Measurements from ENCODE around the gene HIVEP3. TPM values are rescaled to one million over a fixed set of nuclear protein-coding genes. Genes with fewer than 3 reads are reported as not detected.

HIVEP3 gene
- polyA plus RNA-seq, 1 donor (not counting 4 experiments of a cell fraction or from before 2014, with no cell fraction given): 1.1 TPM

DNA sequence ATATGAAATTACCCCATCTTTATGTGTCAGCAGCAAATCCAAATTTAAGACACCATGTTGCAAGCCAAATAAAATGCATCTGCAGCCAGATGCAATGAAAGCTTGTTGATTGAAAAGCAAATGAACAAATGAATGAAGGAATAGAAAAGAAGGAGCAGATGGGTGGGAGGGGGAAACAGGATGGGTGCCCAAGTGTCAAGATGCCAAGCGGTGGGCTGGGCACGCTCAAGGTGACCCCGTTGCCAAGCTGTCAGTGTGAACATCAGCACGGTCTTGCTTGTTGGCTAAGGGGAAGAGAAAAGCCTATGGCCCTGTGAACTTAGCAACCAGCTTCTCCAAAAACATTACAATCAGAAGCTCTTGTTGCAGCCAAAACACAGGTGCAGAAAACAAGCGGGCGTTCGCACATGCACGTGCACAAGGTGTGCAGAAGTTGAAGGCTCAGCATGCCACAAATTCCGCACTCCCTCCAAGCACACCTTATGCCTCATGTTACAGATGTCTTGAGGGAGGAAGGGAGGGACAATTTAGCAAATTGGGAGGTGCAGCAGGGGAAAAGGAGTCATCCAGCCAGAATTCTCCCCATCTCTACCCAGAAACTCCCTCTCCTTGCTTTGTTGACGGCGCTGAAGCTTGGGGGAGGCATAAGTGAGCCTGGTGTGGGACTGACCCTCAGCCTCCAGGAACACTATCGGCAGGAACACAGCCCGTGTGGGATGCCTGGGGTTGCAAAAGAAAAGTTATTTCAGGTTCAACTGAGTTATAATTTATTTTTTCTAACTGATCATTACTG lies 62.4 kb downstream of the HIVEP3 start:
- no peaks in the 10 kb centered on the region for H3K36me3 ChIP-seq (ENCODE audit: control insufficient read depth in 2 of 2, extremely low read depth in 1 of 2, insufficient read depth in 2 of 2, low read length in 2 of 2)
- peaks cover 29% of the 10 kb centered on the region for H3K4me1 ChIP-seq (ENCODE audit: control insufficient read depth, extremely low read depth, insufficient read depth, low read length)
- FAIRE-seq (peak; percentile 64), DNase-seq (ENCODE audit: low read depth, low spot score) (no peak)
- no peak overlapping the region for H3K4me3 ChIP-seq (ENCODE audit: control insufficient read depth in 2 of 3, extremely low read depth in 1 of 3, insufficient read depth in 2 of 3, low read depth in 1 of 3, low read length in 3 of 3)
- no peak overlapping the region for H2AFZ ChIP-seq (ENCODE audit: control insufficient read depth, low read length)
- H3K4me2 ChIP-seq (ENCODE audit: control insufficient read depth, extremely low read depth, insufficient read depth, low read depth, low read length): no peak overlapping the region
- H3K27me3 ChIP-seq (ENCODE audit: control insufficient read depth, extremely low read depth, insufficient read depth, low read length): no peaks in the 10 kb centered on the region
- no peaks in the 10 kb centered on the region for H3K9me1 ChIP-seq (ENCODE audit: control insufficient read depth, extremely low read depth, insufficient read depth, low read length)
- no peaks in the 10 kb centered on the region for H4K20me1 ChIP-seq (ENCODE audit: control insufficient read depth, extremely low read depth, insufficient read depth, low read length)
- no peak overlapping the region for H3K27ac ChIP-seq (ENCODE audit: control insufficient read depth, insufficient read depth, low read length)
- no peaks in the 10 kb centered on the region for H3K9me3 ChIP-seq (ENCODE audit: control insufficient read depth, low read depth, low read length)
- dilution Hi-C loops (cut with MboI; ENCODE audit: extremely low pct_ligation_motif_present, low sequenced_read_pairs): no loop called here
- no peak overlapping the region for H3K9ac ChIP-seq (ENCODE audit: control insufficient read depth, extremely low read depth, insufficient read depth, low read length)
- H3K79me2 ChIP-seq (ENCODE audit: control insufficient read depth, insufficient read depth, low read length): no peaks in the 10 kb centered on the region
- TF ChIP-seq CTCF (optimal IDR thresholded peaks at IDR 0.05 in 1 of 3, IDR thresholded peaks at IDR 0.05 in 1 of 3, conservative IDR thresholded peaks at IDR 0.05 in 1 of 3; ENCODE audit: extremely low read depth in 1 of 3, insufficient read depth in 2 of 3, low read length in 3 of 3): no peak
- no peak for TF ChIP-seq EZH2 (IDR thresholded peaks at IDR 0.05; ENCODE audit: low read length)

- H3K9me3 ChIP-seq (ENCODE audit: control insufficient read depth, low read depth, low read length): no peaks in the 10 kb centered on the region
- peaks cover 25% of the 10 kb centered on the region for H3K4me1 ChIP-seq (ENCODE audit: control insufficient read depth, extremely low read depth, insufficient read depth, low read length)
- DNase-seq (ENCODE audit: low read depth, low spot score): no peak
- H3K27me3 ChIP-seq (ENCODE audit: control insufficient read depth, extremely low read depth, insufficient read depth, low read length): no peaks in the 10 kb centered on the region
- H3K36me3 ChIP-seq (ENCODE audit: control insufficient read depth in 2 of 2, extremely low read depth in 1 of 2, insufficient read depth in 2 of 2, low read length in 2 of 2): no peaks in the 10 kb centered on the region
- no peaks in the 10 kb centered on the region for H3K79me2 ChIP-seq (ENCODE audit: control insufficient read depth, insufficient read depth, low read length)
- no peak overlapping the region for H3K9ac ChIP-seq (ENCODE audit: control insufficient read depth, extremely low read depth, insufficient read depth, low read length)
- FAIRE-seq: peak; percentile 32
- no peak overlapping the region for H3K4me2 ChIP-seq (ENCODE audit: control insufficient read depth, extremely low read depth, insufficient read depth, low read depth, low read length)
- no peaks in the 10 kb centered on the region for H4K20me1 ChIP-seq (ENCODE audit: control insufficient read depth, extremely low read depth, insufficient read depth, low read length)
- H3K4me3 ChIP-seq (ENCODE audit: control insufficient read depth in 2 of 3, extremely low read depth in 1 of 3, insufficient read depth in 2 of 3, low read depth in 1 of 3, low read length in 3 of 3): no peak overlapping the region
- dilution Hi-C loops (cut with MboI; ENCODE audit: extremely low pct_ligation_motif_present, low sequenced_read_pairs): no loop called here
- H3K9me1 ChIP-seq (ENCODE audit: control insufficient read depth, extremely low read depth, insufficient read depth, low read length): no peaks in the 10 kb centered on the region
- no peak for TF ChIP-seq CTCF (optimal IDR thresholded peaks at IDR 0.05 in 1 of 3, IDR thresholded peaks at IDR 0.05 in 1 of 3, conservative IDR thresholded peaks at IDR 0.05 in 1 of 3; ENCODE audit: extremely low read depth in 1 of 3, insufficient read depth in 2 of 3, low read length in 3 of 3)
- no peak for TF ChIP-seq EZH2 (IDR thresholded peaks at IDR 0.05; ENCODE audit: low read length)
- H3K27ac ChIP-seq (ENCODE audit: control insufficient read depth, insufficient read depth, low read length): no peak overlapping the region
- H2AFZ ChIP-seq (ENCODE audit: control insufficient read depth, low read length): no peak overlapping the region
Observed at GRCh38 chr1:41855713-41856112, 63.0 kb downstream of the HIVEP3 start.

Data from keratinocyte (primary cell).